ENCODE measurements around the gene ZFP36L2. TPM values are rescaled to one million over a fixed set of nuclear protein-coding genes. Genes with fewer than 3 reads are reported as not detected.

The ZFP36L2 gene
- total and polyA plus RNA-seq, 2 donors (not counting 3 experiments of a cell fraction or from before 2014, with no cell fraction given): 14.5 to 75.9 TPM

- FAIRE-seq (peak; percentile 48), DNase-seq (ENCODE audit: low read depth, low spot score) (peak; percentile 11)
- Histone ChIP-seq H3K4me3 (replicated peaks in 1 of 3; ENCODE audit: insufficient read depth in 1 of 3, low read depth in 1 of 3, low read length in 3 of 3) (no peak overlapping the region), H3K9me1 (replicated peaks; ENCODE audit: control insufficient read depth, extremely low read depth, insufficient read depth, low read length) (no peaks in the 10 kb centered on the region), H3K4me1 (ENCODE audit: control insufficient read depth, extremely low read depth, insufficient read depth, low read length) (peaks cover 9% of the 10 kb centered on the region), H3K9me3 (replicated peaks; ENCODE audit: control insufficient read depth, insufficient read depth, low read length) (no peaks in the 10 kb centered on the region), H3K27ac (ENCODE audit: insufficient read depth, low read depth, low read length) (no peak overlapping the region), H2AFZ (ENCODE audit: low read depth, low read length) (no peak overlapping the region), H3K27me3 (ENCODE audit: control insufficient read depth in 2 of 2, insufficient read depth in 2 of 2, low read length in 2 of 2) (no peaks in the 10 kb centered on the region), H3K9ac (replicated peaks; ENCODE audit: extremely low read depth, insufficient read depth, low read length) (no peak overlapping the region), H3K36me3 (ENCODE audit: control insufficient read depth in 2 of 2, extremely low read depth in 1 of 2, insufficient read depth in 2 of 2, low read length in 2 of 2) (peaks cover 0 to 4% of the 10 kb centered on the region in 2 experiments), H4K20me1 (replicated peaks; ENCODE audit: control insufficient read depth, extremely low read depth, insufficient read depth, low read length) (no peaks in the 10 kb centered on the region), H3K4me2 (ENCODE audit: insufficient read depth, low read length) (no peak overlapping the region), H3K79me2 (ENCODE audit: control insufficient read depth, insufficient read depth, low read length) (peaks cover 23% of the 10 kb centered on the region)
- TF ChIP-seq GATA2 (IDR thresholded peaks at IDR 0.05; ENCODE audit: insufficient read depth, insufficient read length, low read depth, low read length): no peak
- no peak for TF ChIP-seq MAX (IDR thresholded peaks at IDR 0.05; ENCODE audit: insufficient read depth, insufficient read length)
- TF ChIP-seq MYC (IDR thresholded peaks at IDR 0.05; ENCODE audit: low read depth, low read length): no peak
- TF ChIP-seq FOS (IDR thresholded peaks at IDR 0.05; ENCODE audit: borderline replicate concordance, insufficient read depth, low read length): no peak
- TF ChIP-seq JUN (IDR thresholded peaks at IDR 0.05; ENCODE audit: borderline replicate concordance, insufficient read depth, insufficient read length, low read depth): no peak
- TF ChIP-seq EZH2 (IDR thresholded peaks at IDR 0.05; ENCODE audit: borderline replicate concordance, low read depth, low read length, severe bottlenecking): no peak
- no peak for TF ChIP-seq POLR2AphosphoS5 (IDR thresholded peaks at IDR 0.05; ENCODE audit: insufficient read depth, low read depth, low read length)
- no peak for TF ChIP-seq POLR2A (IDR thresholded peaks at IDR 0.05; ENCODE audit: low read depth, low read length)
- TF ChIP-seq CTCF (IDR thresholded peaks at IDR 0.05; ENCODE audit: extremely low read depth in 1 of 2, insufficient read depth in 1 of 2, low read depth in 1 of 2, low read length in 2 of 2): no peak
- BruUV-seq (replicated peaks): no TSS peak
- ChIA-PET POLR2A (interaction anchor here (0.5 to 1.1 kb wide), 2 partner anchors 143 to 332 kb away, joined by 4 to 7 read pairs; no protein-coding TSS in a partner anchor), CTCF (interaction anchor here (0.6 to 12.8 kb wide), 50 partner anchors 8 to 405 kb away, joined by 3 to 240 read pairs (median 5); no protein-coding TSS in a partner anchor)
- dilution Hi-C loops (cut with MboI; ENCODE audit: extremely low pct_ligation_motif_present, low sequenced_read_pairs): loop anchor here (10.0 kb wide), 1 partner anchor 54 kb away; no protein-coding TSS in a partner anchor
- intact Hi-C loops (cut with micrococcal nuclease): loop anchor here (1.0 to 5.0 kb wide), 9 partner anchors 98 to 417 kb away; no protein-coding TSS in a partner anchor
Observed at GRCh38 chr2:43228756-43229659, 2.6 kb upstream of the ZFP36L2 start.
